Colonic mucosa (tissue), 4 donors: ENCODE measurements around the gene RAB29. TPM values are rescaled to one million over a fixed set of nuclear protein-coding genes. Genes with fewer than 3 reads are reported as not detected.

Experiments
- DNase-seq: peaks from one replicate; pipeline ENCODE4 v3.0.0-alpha.2; 2020
- H3K27ac ChIP-seq: fragments of 200-600 bp; one replicate; pipeline ENCODE4 v1.8.0; 2021
- H3K27me3 ChIP-seq: fragments of 200-600 bp; one replicate; pipeline ENCODE4 v1.8.0; 2021
- H3K36me3 ChIP-seq: fragments of 200-600 bp; one replicate; pipeline ENCODE4 v1.8.0; 2021
- H3K4me1 ChIP-seq: fragments of 200-600 bp; one replicate; pipeline ENCODE4 v1.8.0; 2021; ENCODE audit warnings: mild to moderate bottlenecking
- H3K4me3 ChIP-seq: fragments of 200-600 bp; one replicate; pipeline ENCODE4 v1.8.0; 2021
- H3K9ac ChIP-seq, 2 donors: one replicate each; pipeline ENCODE4 v1.7.0; 2013; ENCODE audit warnings: control low read depth in 2 of 2, low read depth in 2 of 2, low read length in 2 of 2
- H3K9me3 ChIP-seq: fragments of 200-600 bp; one replicate; pipeline ENCODE4 v1.8.0; 2021
- intact Hi-C: fragments of 100-400 bp; cut with DNase I; formaldehyde crosslinking; loops from one replicate; pipeline ENCODE4 v1.14.1; 2022
- total RNA-seq, 2 donors: library from RNA; stranded (reverse); fragmentation: NEBNext Ultra II Directional in 1 of 2; extraction: Animal tissue kit (Norgen Biotek cat#: 25700) in 1 of 2; gene quantifications; one replicate each; pipeline ENCODE4 v1.2.1, GENCODE V29; 2021
- TF ChIP-seq, protein P1 (sequence below): fragments of 200-600 bp; IDR thresholded peaks from one replicate; pipeline ENCODE4 v1.8.0; 2022; ENCODE audit warnings: antibody characterized with exemption, mild to moderate bottlenecking
- donor health status: healthy.
- donor health status: DM: no; HTN: no; CAD: no.
- donor health status: DM: no; HTN: no; CAD: no.

Gene RAB29
- total RNA-seq, 2 donors from 2014 or later: 7.5 to 10.2 TPM

GRCh38 chr1:205786601-205787000, 11.3 kb upstream of the RAB29 start:
- no peak overlapping the region for H3K4me3 ChIP-seq
- no peaks in the 10 kb centered on the region for H3K27me3 ChIP-seq
- no peak for DNase-seq
- H3K9ac ChIP-seq: no peak overlapping the region
- no peaks in the 10 kb centered on the region for H3K36me3 ChIP-seq
- intact Hi-C loops: no loop called here
- no peaks in the 10 kb centered on the region for H3K4me1 ChIP-seq
- H3K9me3 ChIP-seq: no peaks in the 10 kb centered on the region
- TF ChIP-seq, protein P1, sequence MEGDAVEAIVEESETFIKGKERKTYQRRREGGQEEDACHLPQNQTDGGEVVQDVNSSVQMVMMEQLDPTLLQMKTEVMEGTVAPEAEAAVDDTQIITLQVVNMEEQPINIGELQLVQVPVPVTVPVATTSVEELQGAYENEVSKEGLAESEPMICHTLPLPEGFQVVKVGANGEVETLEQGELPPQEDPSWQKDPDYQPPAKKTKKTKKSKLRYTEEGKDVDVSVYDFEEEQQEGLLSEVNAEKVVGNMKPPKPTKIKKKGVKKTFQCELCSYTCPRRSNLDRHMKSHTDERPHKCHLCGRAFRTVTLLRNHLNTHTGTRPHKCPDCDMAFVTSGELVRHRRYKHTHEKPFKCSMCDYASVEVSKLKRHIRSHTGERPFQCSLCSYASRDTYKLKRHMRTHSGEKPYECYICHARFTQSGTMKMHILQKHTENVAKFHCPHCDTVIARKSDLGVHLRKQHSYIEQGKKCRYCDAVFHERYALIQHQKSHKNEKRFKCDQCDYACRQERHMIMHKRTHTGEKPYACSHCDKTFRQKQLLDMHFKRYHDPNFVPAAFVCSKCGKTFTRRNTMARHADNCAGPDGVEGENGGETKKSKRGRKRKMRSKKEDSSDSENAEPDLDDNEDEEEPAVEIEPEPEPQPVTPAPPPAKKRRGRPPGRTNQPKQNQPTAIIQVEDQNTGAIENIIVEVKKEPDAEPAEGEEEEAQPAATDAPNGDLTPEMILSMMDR: no peak
- H3K27ac ChIP-seq: no peak overlapping the region

- Histone ChIP-seq H3K9me3 (no peaks in the 10 kb centered on the region), H3K36me3 (no peaks in the 10 kb centered on the region), H3K4me1 (no peaks in the 10 kb centered on the region), H3K27ac (no peak overlapping the region), H3K9ac (no peak overlapping the region), H3K4me3 (no peak overlapping the region), H3K27me3 (no peaks in the 10 kb centered on the region)
- TF ChIP-seq, protein P1: no peak
- no peak for DNase-seq
- intact Hi-C loops: no loop called here
These were observed 10.2 kb upstream of the RAB29 start for GRCh38 chr1:205785446-205785845.

DNA sequence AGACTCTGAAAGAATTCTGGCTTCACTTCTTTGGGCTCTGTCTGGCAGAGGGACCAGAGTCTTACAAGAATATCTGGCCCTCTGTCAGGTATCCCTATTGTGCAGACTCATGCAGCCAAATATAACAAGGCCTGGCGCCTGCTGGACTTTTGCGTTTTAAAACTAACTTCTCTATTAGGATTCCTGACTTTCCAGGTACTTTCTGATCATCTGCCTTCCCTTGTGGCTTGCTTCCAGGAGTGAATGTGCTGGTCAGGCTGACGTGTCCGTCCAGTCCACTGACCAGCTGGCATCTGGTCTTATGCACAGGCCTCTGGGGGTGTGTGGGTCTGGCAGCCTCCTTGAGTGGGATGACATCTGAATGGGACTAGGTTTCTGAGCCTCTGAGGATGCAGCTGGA, 8.6 kb upstream of the RAB29 start:
- no peak overlapping the region for H3K9ac ChIP-seq
- no peaks in the 10 kb centered on the region for H3K27me3 ChIP-seq
- no peaks in the 10 kb centered on the region for H3K4me1 ChIP-seq
- H3K36me3 ChIP-seq: no peaks in the 10 kb centered on the region
- H3K27ac ChIP-seq: no peak overlapping the region
- intact Hi-C loops: no loop called here
- no peak overlapping the region for H3K4me3 ChIP-seq
- no peak for DNase-seq
- no peaks in the 10 kb centered on the region for H3K9me3 ChIP-seq
- TF ChIP-seq, protein P1: no peak

DNA sequence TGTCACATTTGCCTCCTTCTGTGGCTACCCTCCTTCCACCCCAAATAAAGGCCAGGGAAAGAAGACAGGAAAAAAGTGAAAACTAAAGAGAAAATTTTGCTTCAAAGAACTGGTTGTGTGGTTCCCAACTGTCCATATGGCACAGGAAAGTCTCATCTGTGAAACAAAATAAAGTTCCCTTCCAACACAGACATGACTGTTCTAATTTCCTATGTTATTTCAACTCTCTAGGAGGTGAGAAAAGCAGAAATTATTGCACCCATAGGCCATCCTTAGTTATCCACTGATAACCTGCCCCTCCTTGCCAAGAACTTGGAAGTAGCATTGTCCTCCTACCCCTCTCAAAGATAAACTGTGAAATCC, 8.1 kb upstream of the RAB29 start:
- H3K36me3 ChIP-seq: no peaks in the 10 kb centered on the region
- H3K4me1 ChIP-seq: no peaks in the 10 kb centered on the region
- H3K9me3 ChIP-seq: no peaks in the 10 kb centered on the region
- intact Hi-C loops: no loop called here
- H3K4me3 ChIP-seq: no peak overlapping the region
- TF ChIP-seq, protein P1: no peak
- DNase-seq: no peak
- H3K27me3 ChIP-seq: no peaks in the 10 kb centered on the region
- H3K27ac ChIP-seq: no peak overlapping the region
- H3K9ac ChIP-seq: no peak overlapping the region

DNA sequence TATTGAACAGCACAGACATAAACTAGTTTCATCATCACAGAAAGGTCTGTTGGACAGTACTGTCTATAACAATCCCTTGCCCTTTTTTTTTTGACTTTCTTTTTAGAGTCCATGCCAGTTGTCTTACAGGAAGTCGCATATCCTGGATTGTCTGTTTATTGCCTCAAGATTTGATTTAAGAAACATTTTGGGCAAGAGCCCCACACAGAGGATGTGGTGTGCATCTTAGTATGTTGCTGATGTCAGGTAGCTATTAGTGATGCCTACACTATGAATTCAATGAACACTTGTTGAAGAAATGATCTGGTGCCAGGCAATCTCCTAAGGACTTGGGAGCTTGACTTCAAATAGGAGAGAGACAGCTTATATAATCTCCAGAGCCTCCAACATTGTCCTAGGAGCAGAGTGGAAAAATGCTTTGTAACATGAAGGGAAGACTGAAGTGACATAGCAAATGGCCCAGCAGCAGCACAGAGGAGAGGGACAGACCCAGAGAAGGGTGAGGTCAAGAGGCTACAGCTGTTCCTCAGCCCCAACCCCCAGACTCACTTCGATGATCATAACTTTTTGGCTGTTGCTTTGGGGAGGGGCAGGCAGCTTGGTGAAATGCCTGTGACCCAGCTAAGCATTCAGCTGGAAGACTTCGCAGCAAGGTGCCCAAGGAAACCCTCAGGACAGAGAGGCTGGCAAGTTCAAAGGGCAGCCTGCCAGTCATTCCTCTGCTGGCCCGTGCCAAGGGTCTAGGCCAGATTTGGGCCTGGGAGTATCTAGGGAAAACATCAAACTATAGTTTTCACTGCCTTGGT, 7.5 kb upstream of the RAB29 start:
- Histone ChIP-seq H3K27ac (no peak overlapping the region), H3K4me1 (no peaks in the 10 kb centered on the region), H3K4me3 (no peak overlapping the region), H3K9ac (no peak overlapping the region), H3K9me3 (no peaks in the 10 kb centered on the region), H3K36me3 (no peaks in the 10 kb centered on the region), H3K27me3 (no peaks in the 10 kb centered on the region)
- intact Hi-C loops: no loop called here
- TF ChIP-seq, protein P1: no peak
- no peak for DNase-seq
